Measurements from ENCODE around the gene EFHD2. TPM values are rescaled to one million over a fixed set of nuclear protein-coding genes. Genes with fewer than 3 reads are reported as not detected.
"Not testable (repeated sequence)": the region's sequence is repeated elsewhere in the genome, so short reads cannot be mapped to it uniquely, and the experiment has no call there.

Gene EFHD2
- total RNA-seq, 1 experiment from 2014 or later: 129 TPM

DNA sequence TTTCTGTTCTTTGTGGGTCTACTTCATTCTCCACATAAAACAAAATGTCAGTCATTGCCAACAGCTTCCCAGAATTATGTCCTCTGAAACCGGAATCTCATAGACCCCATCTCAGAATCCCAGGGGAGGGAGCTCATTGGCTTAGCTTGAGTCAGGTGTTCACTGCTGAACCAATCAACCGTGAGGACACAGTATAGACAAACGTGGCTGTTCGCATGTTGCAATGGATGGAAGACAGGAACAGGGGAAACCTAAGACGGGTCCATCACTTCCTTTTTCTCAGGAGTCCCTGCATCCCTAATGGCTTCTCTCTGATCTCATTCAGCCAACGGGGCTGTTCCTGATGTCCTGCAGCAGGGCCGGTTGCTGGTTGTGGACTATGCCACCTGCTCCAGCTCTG is 56.0 kb downstream of the EFHD2 start:
- BruUV-seq (replicated peaks): no TSS peak
- H3K79me2 ChIP-seq (ENCODE audit: low read depth): no peaks in the 10 kb centered on the region
- H3K4me3 ChIP-seq: no peak overlapping the region
- H3K9me3 ChIP-seq (ENCODE audit: insufficient read depth, low read depth): no peaks in the 10 kb centered on the region
- no peaks in the 10 kb centered on the region for H3F3A ChIP-seq (ENCODE audit: insufficient read depth, low read depth)
- H3K4me2 ChIP-seq: no peak overlapping the region
- no peak overlapping the region for H2AFZ ChIP-seq
- DNase-seq: no peak
- POLR2A ChIA-PET (ENCODE audit: unreplicated experiment): no interaction called here
- TF ChIP-seq EZH2 (IDR thresholded peaks at IDR 0.05; ENCODE audit: low read depth): no peak
- TF ChIP-seq, protein P1, sequence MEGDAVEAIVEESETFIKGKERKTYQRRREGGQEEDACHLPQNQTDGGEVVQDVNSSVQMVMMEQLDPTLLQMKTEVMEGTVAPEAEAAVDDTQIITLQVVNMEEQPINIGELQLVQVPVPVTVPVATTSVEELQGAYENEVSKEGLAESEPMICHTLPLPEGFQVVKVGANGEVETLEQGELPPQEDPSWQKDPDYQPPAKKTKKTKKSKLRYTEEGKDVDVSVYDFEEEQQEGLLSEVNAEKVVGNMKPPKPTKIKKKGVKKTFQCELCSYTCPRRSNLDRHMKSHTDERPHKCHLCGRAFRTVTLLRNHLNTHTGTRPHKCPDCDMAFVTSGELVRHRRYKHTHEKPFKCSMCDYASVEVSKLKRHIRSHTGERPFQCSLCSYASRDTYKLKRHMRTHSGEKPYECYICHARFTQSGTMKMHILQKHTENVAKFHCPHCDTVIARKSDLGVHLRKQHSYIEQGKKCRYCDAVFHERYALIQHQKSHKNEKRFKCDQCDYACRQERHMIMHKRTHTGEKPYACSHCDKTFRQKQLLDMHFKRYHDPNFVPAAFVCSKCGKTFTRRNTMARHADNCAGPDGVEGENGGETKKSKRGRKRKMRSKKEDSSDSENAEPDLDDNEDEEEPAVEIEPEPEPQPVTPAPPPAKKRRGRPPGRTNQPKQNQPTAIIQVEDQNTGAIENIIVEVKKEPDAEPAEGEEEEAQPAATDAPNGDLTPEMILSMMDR (conservative IDR thresholded peaks at IDR 0.05): no peak
- no peaks in the 10 kb centered on the region for H3K9me2 ChIP-seq (ENCODE audit: insufficient read depth)
- intact Hi-C loops (cut with micrococcal nuclease; ENCODE audit: unreplicated experiment): no loop called here
- H3K27ac ChIP-seq: no peak overlapping the region
- H3K36me3 ChIP-seq (ENCODE audit: low read depth): no peaks in the 10 kb centered on the region
- no peaks in the 10 kb centered on the region for H3K27me3 ChIP-seq (ENCODE audit: insufficient read depth, low read depth)
- H4K20me1 ChIP-seq (ENCODE audit: insufficient read depth): no peaks in the 10 kb centered on the region
- H3K4me1 ChIP-seq (replicated peaks; ENCODE audit: insufficient read depth): peaks cover 8% of the 10 kb centered on the region
- CTCF ChIA-PET: no interaction called here

- CTCF ChIA-PET; H2AFZ ChIP-seq; H3K4me2 ChIP-seq; DNase-seq; H3K9me2 ChIP-seq (ENCODE audit: insufficient read depth); POLR2A ChIA-PET (ENCODE audit: unreplicated experiment); H3K4me3 ChIP-seq; H3F3A ChIP-seq (ENCODE audit: insufficient read depth, low read depth); H4K20me1 ChIP-seq (ENCODE audit: insufficient read depth); H3K27me3 ChIP-seq (ENCODE audit: insufficient read depth, low read depth); intact Hi-C loops (cut with micrococcal nuclease; ENCODE audit: unreplicated experiment); BruUV-seq (replicated peaks); H3K27ac ChIP-seq; H3K79me2 ChIP-seq (ENCODE audit: low read depth); H3K36me3 ChIP-seq (ENCODE audit: low read depth); H3K4me1 ChIP-seq (replicated peaks; ENCODE audit: insufficient read depth); H3K9me3 ChIP-seq (ENCODE audit: insufficient read depth, low read depth): not testable (repeated sequence)
Measured at GRCh38 chr1:15466955-15467625, 57.4 kb downstream of the EFHD2 start.

GRCh38 chr1:15468145-15468544 is 58.5 kb downstream of the EFHD2 start:
- no peaks in the 10 kb centered on the region for H4K20me1 ChIP-seq (ENCODE audit: insufficient read depth)
- peaks cover 8% of the 10 kb centered on the region for H3K4me1 ChIP-seq (replicated peaks; ENCODE audit: insufficient read depth)
- no peaks in the 10 kb centered on the region for H3K36me3 ChIP-seq (ENCODE audit: low read depth)
- CTCF ChIA-PET: no interaction called here
- POLR2A ChIA-PET (ENCODE audit: unreplicated experiment): no interaction called here
- intact Hi-C loops (cut with micrococcal nuclease; ENCODE audit: unreplicated experiment): no loop called here
- no peak overlapping the region for H3K27ac ChIP-seq
- DNase-seq: no peak
- no peaks in the 10 kb centered on the region for H3K79me2 ChIP-seq (ENCODE audit: low read depth)
- no peak overlapping the region for H3K4me2 ChIP-seq
- H3F3A ChIP-seq (ENCODE audit: insufficient read depth, low read depth): no peaks in the 10 kb centered on the region
- no peaks in the 10 kb centered on the region for H3K27me3 ChIP-seq (ENCODE audit: insufficient read depth, low read depth)
- H3K4me3 ChIP-seq: no peak overlapping the region
- BruUV-seq (replicated peaks): no TSS peak
- TF ChIP-seq, protein P1 (conservative IDR thresholded peaks at IDR 0.05): no peak
- TF ChIP-seq EZH2 (IDR thresholded peaks at IDR 0.05; ENCODE audit: low read depth): no peak
- H3K9me3 ChIP-seq (ENCODE audit: insufficient read depth, low read depth): no peaks in the 10 kb centered on the region
- no peaks in the 10 kb centered on the region for H3K9me2 ChIP-seq (ENCODE audit: insufficient read depth)
- H2AFZ ChIP-seq: no peak overlapping the region

GRCh38 chr1:15469361-15469760 is 59.7 kb downstream of the EFHD2 start:
- POLR2A ChIA-PET (ENCODE audit: unreplicated experiment): no interaction called here
- no TSS peak for BruUV-seq (replicated peaks)

GRCh38 chr1:15469821-15470448 is 60.2 kb downstream of the EFHD2 start:
- H2AFZ ChIP-seq; H3K4me2 ChIP-seq; H4K20me1 ChIP-seq (ENCODE audit: insufficient read depth); BruUV-seq (replicated peaks); H3F3A ChIP-seq (ENCODE audit: insufficient read depth, low read depth); POLR2A ChIA-PET (ENCODE audit: unreplicated experiment); intact Hi-C loops (cut with micrococcal nuclease; ENCODE audit: unreplicated experiment); H3K27ac ChIP-seq; H3K9me3 ChIP-seq (ENCODE audit: insufficient read depth, low read depth); H3K27me3 ChIP-seq (ENCODE audit: insufficient read depth, low read depth); H3K9me2 ChIP-seq (ENCODE audit: insufficient read depth); DNase-seq; H3K79me2 ChIP-seq (ENCODE audit: low read depth); H3K4me3 ChIP-seq; CTCF ChIA-PET; H3K36me3 ChIP-seq (ENCODE audit: low read depth); H3K4me1 ChIP-seq (replicated peaks; ENCODE audit: insufficient read depth): not testable (repeated sequence)

More at GRCh38 chr1:15469361-15469760, 59.7 kb downstream of the EFHD2 start:
- H3K4me3 ChIP-seq: no peak overlapping the region
- H3K4me2 ChIP-seq: no peak overlapping the region
- H3K9me2 ChIP-seq (ENCODE audit: insufficient read depth): no peaks in the 10 kb centered on the region
- no peaks in the 10 kb centered on the region for H3K36me3 ChIP-seq (ENCODE audit: low read depth)
- no peak for DNase-seq
- H3K27ac ChIP-seq: no peak overlapping the region
- intact Hi-C loops (cut with micrococcal nuclease; ENCODE audit: unreplicated experiment): no loop called here
- H3K79me2 ChIP-seq (ENCODE audit: low read depth): no peaks in the 10 kb centered on the region
- H3F3A ChIP-seq (ENCODE audit: insufficient read depth, low read depth): no peaks in the 10 kb centered on the region
- CTCF ChIA-PET: no interaction called here
- H3K4me1 ChIP-seq (replicated peaks; ENCODE audit: insufficient read depth): no peaks in the 10 kb centered on the region; the same call in 1 of the 2 replicates
- H4K20me1 ChIP-seq (ENCODE audit: insufficient read depth): no peaks in the 10 kb centered on the region
- no peaks in the 10 kb centered on the region for H3K27me3 ChIP-seq (ENCODE audit: insufficient read depth, low read depth)
- H2AFZ ChIP-seq: no peak overlapping the region
- no peaks in the 10 kb centered on the region for H3K9me3 ChIP-seq (ENCODE audit: insufficient read depth, low read depth)
- TF ChIP-seq EZH2 (IDR thresholded peaks at IDR 0.05; ENCODE audit: low read depth): no peak
- TF ChIP-seq, protein P1 (conservative IDR thresholded peaks at IDR 0.05): no peak

Data from PC-9 (cell line).